ENCODE data around the gene NAA10.

DNA sequence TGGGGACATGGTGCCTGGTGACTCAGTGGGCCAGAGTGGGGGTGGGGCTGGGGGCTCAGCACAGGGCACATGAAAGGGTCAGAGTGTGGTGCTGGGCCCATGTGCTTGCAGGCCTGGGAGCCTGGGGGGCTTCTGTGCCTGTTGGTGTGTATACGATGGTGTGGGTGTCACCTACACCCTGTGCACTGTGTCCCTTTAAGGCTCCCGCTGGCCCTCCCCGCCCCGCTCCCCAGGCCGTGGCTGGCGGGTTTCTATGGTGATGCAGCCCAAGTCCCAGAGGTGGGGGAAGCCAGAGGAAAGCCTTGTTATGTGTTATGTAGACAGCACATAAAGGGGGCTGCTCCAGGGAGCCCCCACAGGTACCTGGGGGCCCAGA is 54.4 kb downstream of the NAA10 start:
- TF ChIP-seq POLR2AphosphoS5 (IDR thresholded peaks at IDR 0.05) (no peak), CTCF (IDR thresholded peaks at IDR 0.05; ENCODE audit: poor library complexity, severe bottlenecking) (no peak), EZH2 (IDR thresholded peaks at IDR 0.05; ENCODE audit: borderline replicate concordance, insufficient read depth, low read length, poor library complexity, severe bottlenecking) (no peak), EP300 (conservative IDR thresholded peaks at IDR 0.05; ENCODE audit: poor library complexity, severe bottlenecking) (no peak), TAF1 (IDR thresholded peaks at IDR 0.05; ENCODE audit: low read depth) (no peak)
- TF ChIP-seq, protein P1, sequence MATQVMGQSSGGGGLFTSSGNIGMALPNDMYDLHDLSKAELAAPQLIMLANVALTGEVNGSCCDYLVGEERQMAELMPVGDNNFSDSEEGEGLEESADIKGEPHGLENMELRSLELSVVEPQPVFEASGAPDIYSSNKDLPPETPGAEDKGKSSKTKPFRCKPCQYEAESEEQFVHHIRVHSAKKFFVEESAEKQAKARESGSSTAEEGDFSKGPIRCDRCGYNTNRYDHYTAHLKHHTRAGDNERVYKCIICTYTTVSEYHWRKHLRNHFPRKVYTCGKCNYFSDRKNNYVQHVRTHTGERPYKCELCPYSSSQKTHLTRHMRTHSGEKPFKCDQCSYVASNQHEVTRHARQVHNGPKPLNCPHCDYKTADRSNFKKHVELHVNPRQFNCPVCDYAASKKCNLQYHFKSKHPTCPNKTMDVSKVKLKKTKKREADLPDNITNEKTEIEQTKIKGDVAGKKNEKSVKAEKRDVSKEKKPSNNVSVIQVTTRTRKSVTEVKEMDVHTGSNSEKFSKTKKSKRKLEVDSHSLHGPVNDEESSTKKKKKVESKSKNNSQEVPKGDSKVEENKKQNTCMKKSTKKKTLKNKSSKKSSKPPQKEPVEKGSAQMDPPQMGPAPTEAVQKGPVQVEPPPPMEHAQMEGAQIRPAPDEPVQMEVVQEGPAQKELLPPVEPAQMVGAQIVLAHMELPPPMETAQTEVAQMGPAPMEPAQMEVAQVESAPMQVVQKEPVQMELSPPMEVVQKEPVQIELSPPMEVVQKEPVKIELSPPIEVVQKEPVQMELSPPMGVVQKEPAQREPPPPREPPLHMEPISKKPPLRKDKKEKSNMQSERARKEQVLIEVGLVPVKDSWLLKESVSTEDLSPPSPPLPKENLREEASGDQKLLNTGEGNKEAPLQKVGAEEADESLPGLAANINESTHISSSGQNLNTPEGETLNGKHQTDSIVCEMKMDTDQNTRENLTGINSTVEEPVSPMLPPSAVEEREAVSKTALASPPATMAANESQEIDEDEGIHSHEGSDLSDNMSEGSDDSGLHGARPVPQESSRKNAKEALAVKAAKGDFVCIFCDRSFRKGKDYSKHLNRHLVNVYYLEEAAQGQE (IDR thresholded peaks at IDR 0.05; ENCODE audit: borderline replicate concordance): no peak
